Peyer's patch (tissue), 4 donors: Measurements from ENCODE around the gene GDF7. TPM values are rescaled to one million over a fixed set of nuclear protein-coding genes. Genes with fewer than 3 reads are reported as not detected.

Experiments
- DNase-seq, 3 donors: peaks; one replicate each; pipeline ENCODE4 v3.0.0-alpha.2; 2017 to 2019
- H3K27ac ChIP-seq, 4 donors: fragments of 200-600 bp; sonication (generic); one replicate each; pipeline ENCODE4 v1.5.1; 2016 to 2019
- H3K27me3 ChIP-seq, 2 donors: fragments of 200-600 bp; sonication (generic); one replicate each; pipeline ENCODE4 v1.5.1; 2019
- H3K36me3 ChIP-seq, 3 donors: fragments of 200-600 bp; sonication (generic); one replicate each; pipeline ENCODE4 v1.5.1; 2016 to 2019
- H3K4me1 ChIP-seq, 4 donors: fragments of 200-600 bp; sonication (generic); one replicate each; pipeline ENCODE4 v1.5.1; 2016 to 2019
- H3K4me3 ChIP-seq, 4 donors: fragments of 200-600 bp; sonication (generic); 1 replicate in 3 of 4; 2 replicates in 1 of 4; pipeline ENCODE4 v1.5.1; 2016 to 2019; ENCODE audit warnings: mild to moderate bottlenecking in 1 of 4
- H3K9me3 ChIP-seq, 4 donors: fragments of 200-600 bp; sonication (generic); one replicate each; pipeline ENCODE4 v1.5.1; 2016 to 2019; ENCODE audit warnings: mild to moderate bottlenecking in 1 of 4
- POLR2A ChIP-seq, 2 donors: fragments of 450-650 bp; IDR thresholded peaks; one replicate each; pipeline ENCODE4 v1.5.1; 2017; ENCODE audit warnings: antibody characterized with exemption in 2 of 2, mild to moderate bottlenecking in 2 of 2, moderate library complexity in 2 of 2
- total RNA-seq, 4 donors: library from RNA; depleted of rRNA; stranded (reverse); fragments of >200 nt; gene quantifications; one replicate each; pipeline ENCODE4 v1.1.0, GENCODE V29; 2016
- TF ChIP-seq, protein P1 (sequence below), 6 experiments: fragments of 450-650 bp in 4 of 6; fragments of 200-600 bp in 2 of 6; sonication (generic) in 1 of 6; IDR thresholded peaks; one replicate each; pipeline ENCODE4 v1.5.1; 2017 to 2019; ENCODE audit warnings: antibody characterized with exemption in 6 of 6, mild to moderate bottlenecking in 3 of 6, moderate library complexity in 1 of 6

Gene GDF7
- total RNA-seq, 4 donors from 2014 or later: 0.09 to 1.7 (median 0.38) TPM

DNA sequence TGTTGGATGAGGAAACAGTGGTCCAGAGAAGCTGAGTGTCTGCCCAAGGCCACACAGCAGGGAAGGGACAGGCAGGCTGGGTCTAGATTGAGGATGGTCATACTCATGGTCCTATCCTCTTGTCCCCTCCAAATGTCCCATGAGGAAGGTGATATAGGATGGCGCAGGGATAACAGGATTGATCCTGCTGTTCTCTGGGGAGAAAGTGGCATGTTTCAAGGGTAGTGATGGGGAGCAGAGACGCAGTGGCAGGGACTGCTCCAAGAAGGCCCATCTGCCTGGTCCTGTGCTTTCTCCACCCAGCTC lies 40.6 kb upstream of the GDF7 start:
- no peaks in the 10 kb centered on the region for H3K9me3 ChIP-seq
- H3K4me1 ChIP-seq: peaks cover 0 to 12% (median 0%) of the 10 kb centered on the region in 4 donors
- H3K27me3 ChIP-seq: no peaks in the 10 kb centered on the region
- DNase-seq: no peak
- no peak for TF ChIP-seq POLR2A (IDR thresholded peaks at IDR 0.05)
- TF ChIP-seq, protein P1, sequence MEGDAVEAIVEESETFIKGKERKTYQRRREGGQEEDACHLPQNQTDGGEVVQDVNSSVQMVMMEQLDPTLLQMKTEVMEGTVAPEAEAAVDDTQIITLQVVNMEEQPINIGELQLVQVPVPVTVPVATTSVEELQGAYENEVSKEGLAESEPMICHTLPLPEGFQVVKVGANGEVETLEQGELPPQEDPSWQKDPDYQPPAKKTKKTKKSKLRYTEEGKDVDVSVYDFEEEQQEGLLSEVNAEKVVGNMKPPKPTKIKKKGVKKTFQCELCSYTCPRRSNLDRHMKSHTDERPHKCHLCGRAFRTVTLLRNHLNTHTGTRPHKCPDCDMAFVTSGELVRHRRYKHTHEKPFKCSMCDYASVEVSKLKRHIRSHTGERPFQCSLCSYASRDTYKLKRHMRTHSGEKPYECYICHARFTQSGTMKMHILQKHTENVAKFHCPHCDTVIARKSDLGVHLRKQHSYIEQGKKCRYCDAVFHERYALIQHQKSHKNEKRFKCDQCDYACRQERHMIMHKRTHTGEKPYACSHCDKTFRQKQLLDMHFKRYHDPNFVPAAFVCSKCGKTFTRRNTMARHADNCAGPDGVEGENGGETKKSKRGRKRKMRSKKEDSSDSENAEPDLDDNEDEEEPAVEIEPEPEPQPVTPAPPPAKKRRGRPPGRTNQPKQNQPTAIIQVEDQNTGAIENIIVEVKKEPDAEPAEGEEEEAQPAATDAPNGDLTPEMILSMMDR (IDR thresholded peaks at IDR 0.05): no peak
- H3K27ac ChIP-seq: peak overlapping the region in 3 of 4 donors; percentile 18 to 68 (median 62)
- peaks cover 0 to 43% (median 0%) of the 10 kb centered on the region in 3 donors for H3K36me3 ChIP-seq
- H3K4me3 ChIP-seq: no peak overlapping the region

- no peak overlapping the region for H3K4me3 ChIP-seq
- peaks cover 0 to 37% (median 0%) of the 10 kb centered on the region in 3 donors for H3K36me3 ChIP-seq
- peaks cover 0 to 12% (median 0%) of the 10 kb centered on the region in 4 donors for H3K4me1 ChIP-seq
- peak overlapping the region in 2 of 4 donors; percentile 62 to 68 for H3K27ac ChIP-seq
- no peaks in the 10 kb centered on the region for H3K27me3 ChIP-seq
- DNase-seq: peak in 2 of 3 donors; percentile 39 to 44
- TF ChIP-seq, protein P1 (IDR thresholded peaks at IDR 0.05): no peak
- TF ChIP-seq POLR2A (IDR thresholded peaks at IDR 0.05): no peak
- H3K9me3 ChIP-seq: no peaks in the 10 kb centered on the region
These were observed 40.0 kb upstream of the GDF7 start for GRCh38 chr2:20626698-20627513.

DNA sequence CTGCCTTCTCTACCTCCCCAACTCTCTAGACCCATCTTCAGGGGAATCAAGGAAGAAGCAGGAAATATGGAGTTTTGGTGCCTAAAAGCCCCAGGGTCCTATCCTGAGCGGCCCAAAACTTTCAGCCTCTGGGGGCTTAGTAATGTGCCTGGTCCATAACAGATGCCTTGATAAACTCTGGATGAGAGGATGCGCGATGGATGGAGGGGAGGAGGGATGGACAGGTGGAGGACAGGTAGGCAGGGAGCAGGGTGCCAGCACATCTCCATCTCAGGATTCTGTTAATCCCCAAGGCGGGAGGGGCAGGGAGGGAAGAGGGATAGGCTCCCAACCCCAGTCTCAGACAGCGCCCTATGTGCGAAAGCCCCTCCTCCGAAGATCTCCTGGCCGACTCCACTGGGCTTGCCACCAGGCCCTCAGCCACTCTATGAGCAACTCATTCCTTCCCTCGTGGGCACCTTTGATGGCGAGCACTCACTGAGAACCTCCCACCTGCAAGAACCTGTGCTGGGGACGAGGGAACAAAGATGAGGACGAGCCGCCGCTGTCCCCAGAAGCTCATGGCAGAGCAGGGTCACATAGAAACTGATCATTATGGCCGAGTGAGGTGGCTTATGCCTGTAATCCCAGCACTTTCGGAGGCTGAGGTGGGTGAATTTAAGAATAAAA lies 39.1 kb upstream of the GDF7 start:
- Histone ChIP-seq H3K9me3 (no peaks in the 10 kb centered on the region), H3K27ac (no peak overlapping the region), H3K36me3 (peaks cover 0 to 28% (median 0%) of the 10 kb centered on the region in 3 donors), H3K27me3 (no peaks in the 10 kb centered on the region), H3K4me3 (no peak overlapping the region), H3K4me1 (peaks cover 0 to 12% (median 0%) of the 10 kb centered on the region in 4 donors)
- DNase-seq: peak in 2 of 3 donors; percentile 16 to 28
- no peak for TF ChIP-seq POLR2A (IDR thresholded peaks at IDR 0.05)
- TF ChIP-seq, protein P1 (IDR thresholded peaks at IDR 0.05): no peak

- TF ChIP-seq POLR2A (IDR thresholded peaks at IDR 0.05): no peak
- TF ChIP-seq, protein P1 (IDR thresholded peaks at IDR 0.05): no peak
- Histone ChIP-seq H3K4me1 (peaks cover 0 to 18% (median 0%) of the 10 kb centered on the region in 4 donors), H3K4me3 (no peak overlapping the region), H3K27ac (no peak overlapping the region), H3K27me3 (no peaks in the 10 kb centered on the region), H3K9me3 (no peaks in the 10 kb centered on the region), H3K36me3 (peaks cover 0 to 14% (median 0%) of the 10 kb centered on the region in 3 donors)
- no peak for DNase-seq
These were observed 37.8 kb upstream of the GDF7 start for GRCh38 chr2:20629181-20629580.

DNA sequence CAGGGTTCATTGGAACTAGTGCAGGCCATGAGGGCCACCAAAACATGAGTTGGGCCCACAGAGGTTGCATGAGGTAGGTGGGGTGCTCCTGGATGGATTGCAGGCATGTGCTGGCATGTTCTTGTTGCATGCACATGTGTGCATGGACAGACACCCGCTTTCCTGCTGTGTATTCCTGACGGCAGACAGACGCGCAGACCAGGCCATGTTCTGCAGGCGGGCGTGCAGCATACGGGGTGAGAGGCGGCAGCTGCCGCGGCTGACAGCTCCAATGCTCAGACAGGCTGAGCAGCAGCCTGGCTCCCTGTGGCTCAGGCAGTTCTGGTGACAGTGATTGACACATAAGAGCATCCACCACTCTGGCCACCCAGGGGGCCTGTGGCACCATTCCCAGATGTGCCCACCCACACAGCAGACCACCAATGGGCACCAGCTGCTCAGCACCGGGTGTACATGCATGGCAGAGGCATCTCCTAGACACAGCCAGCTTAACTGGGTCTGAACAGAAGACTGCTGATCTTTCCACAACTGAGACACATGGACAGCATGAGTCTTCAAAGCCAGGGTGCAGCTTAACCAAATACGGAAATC lies 37.3 kb upstream of the GDF7 start:
- peaks cover 0 to 23% (median 0%) of the 10 kb centered on the region in 4 donors for H3K4me1 ChIP-seq
- DNase-seq: peak in 1 of 3 donors; percentile 37
- TF ChIP-seq, protein P1 (IDR thresholded peaks at IDR 0.05): no peak
- TF ChIP-seq POLR2A (IDR thresholded peaks at IDR 0.05): no peak

More for the DNA sequence above, 37.3 kb upstream of the GDF7 start:
- Histone ChIP-seq H3K36me3 (peaks cover 0 to 9% (median 0%) of the 10 kb centered on the region in 3 donors), H3K27ac (no peak overlapping the region), H3K4me3 (no peak overlapping the region), H3K27me3 (no peaks in the 10 kb centered on the region), H3K9me3 (no peaks in the 10 kb centered on the region)
